Tracheal epithelial cell (primary cell): ENCODE results near the gene GALNT11. TPM values are rescaled to one million over a fixed set of nuclear protein-coding genes. Genes with fewer than 3 reads are reported as not detected.

Source experiments
- total RNA-seq: library from RNA; depleted of rRNA; stranded (reverse); fragments of >200 nt; gene quantifications from 2 replicates; pipeline ENCODE4 v1.2.1, GENCODE V29; 2014

GALNT11 gene
- total RNA-seq, result 40.5 and 49.2 TPM in 2 replicates

DNA sequence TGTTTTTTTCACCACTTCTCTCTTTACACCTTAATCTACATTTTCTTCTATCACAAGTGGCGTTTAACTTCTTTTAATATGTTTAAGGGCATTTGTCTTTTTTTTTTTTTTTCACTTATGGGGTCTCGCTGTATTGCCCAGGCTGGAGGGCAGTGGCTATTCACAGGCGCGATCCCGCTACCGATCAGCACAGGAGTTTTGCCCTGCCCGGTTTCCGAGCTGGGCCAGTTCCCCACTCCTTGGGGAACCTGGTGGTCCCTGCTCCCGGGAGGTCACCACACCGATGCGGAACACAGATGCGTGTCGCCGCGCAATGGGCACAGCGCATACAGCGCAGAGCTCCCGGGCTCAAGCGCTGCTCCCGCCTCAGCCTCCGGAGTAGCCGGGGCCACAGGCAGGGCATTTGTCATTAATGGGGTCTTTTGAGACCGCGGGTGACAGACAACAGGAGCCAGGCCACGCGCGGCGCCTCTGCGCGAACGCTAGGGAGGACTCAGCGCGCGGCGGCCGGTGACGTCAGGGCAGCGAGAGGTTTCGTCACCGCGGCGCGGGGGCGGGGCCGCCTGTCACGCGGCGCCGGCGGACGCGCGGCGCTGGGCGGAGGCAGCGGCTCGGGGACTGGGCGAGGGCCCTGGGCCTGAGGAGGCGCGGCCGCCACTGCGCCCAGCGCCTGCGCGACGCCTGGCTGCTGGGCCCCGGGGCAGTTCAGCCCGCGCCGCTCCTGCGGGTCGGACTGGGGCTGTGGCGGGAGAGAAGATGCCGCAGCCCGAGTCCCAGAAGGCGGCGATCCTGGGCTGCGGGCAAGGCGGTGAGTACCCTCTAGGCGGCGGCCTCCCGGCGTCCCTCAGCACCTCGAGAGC is at the start of gene GALNT11:
Gene GALNT11, plus strand, starts transcription at position 598 of the 860 bp plus-strand sequence. CDS start 68,554 bp downstream, outside the sequence.

Other genes with a start within 250 kb of the GALNT11 start
- gene PRKAG2, start 148.6 kb upstream of the GALNT11 start, total RNA-seq, result 18.1 and 18.3 TPM in 2 replicates
- not detected in 2 replicates for gene GALNTL5, start 69.2 kb upstream of the GALNT11 start, total RNA-seq